GM19043 (cell line): ENCODE data around the gene INSM1.

ENCODE experiments used
- ATAC-seq: cut with Tn5 transposase; IDR thresholded peaks from one replicate; pipeline ENCODE4 v1.9.1; 2021; ENCODE audit warnings: low read depth; ENCODE audit not compliant: unreplicated experiment

INSM1 gene

DNA sequence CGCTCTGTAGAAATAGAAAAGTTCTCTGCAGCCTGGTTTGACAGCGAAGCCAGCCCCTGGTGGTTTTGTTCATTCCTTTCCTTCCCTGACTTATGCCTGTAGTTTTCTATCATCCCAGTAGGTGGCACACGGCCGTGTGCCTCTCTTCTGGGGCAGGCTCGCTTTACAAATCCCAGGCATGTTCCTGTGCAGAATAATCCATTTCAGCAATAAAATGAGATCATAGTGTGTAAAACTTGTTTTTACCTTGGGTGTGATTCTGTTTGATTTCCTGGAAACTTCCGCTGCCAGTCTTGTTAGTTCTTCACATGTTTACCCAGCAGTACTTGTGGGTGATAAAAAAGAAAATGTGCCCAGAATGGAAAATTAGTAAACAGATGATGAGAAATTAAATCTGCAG is 7.4 kb upstream of the INSM1 start:
- no peak for ATAC-seq

DNA sequence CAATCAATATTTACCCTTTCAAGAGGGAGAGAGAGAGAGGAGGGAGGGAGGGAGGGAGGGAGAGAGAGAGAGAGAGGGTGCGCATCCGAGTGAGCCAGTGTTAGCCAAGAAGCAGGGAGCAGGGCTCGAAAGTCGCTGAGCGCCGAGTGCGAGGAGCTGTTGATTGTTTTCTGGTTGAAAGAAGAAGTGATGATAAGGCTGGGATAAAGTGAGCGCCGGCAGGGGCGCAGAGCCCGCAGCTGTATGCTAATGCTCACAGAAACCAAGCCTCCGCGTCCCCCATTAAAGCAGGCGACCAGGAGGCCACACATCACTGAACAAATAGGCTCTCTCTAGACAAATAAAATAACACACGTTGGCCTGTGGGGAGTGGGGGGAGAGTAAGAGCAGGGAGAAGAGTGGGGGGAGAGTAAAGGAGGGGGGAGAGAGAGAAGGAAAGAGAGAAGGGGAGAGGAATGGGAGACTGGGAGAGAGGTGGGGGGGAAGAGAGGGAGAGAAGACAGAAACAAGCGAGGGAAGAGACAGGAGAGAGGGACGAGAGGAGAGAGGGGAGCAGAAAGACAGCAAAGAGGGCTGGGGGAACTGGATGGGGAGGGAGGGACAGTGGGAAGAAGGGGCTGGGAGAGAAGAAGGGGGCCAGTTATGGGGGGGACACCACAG is 5.0 kb upstream of the INSM1 start:
- no peak for ATAC-seq

DNA sequence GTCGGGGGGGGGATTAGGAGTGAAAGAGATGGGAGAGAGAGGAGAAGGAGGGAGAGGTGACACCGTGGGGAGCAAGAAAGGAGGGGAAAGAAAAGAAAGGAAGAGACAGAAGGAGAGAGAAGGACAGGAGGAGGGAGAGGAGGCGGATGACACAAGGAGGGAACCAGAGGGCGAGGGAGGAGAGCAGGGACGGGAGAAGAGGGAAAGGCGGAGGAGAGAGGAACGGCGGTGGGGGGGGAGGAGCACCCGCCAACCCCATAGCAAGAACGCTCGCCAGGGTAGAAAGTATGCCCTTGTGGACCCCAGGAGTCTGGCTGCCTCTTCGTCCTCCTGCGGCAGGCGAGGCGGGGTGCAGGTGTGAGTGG is 4.5 kb upstream of the INSM1 start:
- ATAC-seq = no peak

DNA sequence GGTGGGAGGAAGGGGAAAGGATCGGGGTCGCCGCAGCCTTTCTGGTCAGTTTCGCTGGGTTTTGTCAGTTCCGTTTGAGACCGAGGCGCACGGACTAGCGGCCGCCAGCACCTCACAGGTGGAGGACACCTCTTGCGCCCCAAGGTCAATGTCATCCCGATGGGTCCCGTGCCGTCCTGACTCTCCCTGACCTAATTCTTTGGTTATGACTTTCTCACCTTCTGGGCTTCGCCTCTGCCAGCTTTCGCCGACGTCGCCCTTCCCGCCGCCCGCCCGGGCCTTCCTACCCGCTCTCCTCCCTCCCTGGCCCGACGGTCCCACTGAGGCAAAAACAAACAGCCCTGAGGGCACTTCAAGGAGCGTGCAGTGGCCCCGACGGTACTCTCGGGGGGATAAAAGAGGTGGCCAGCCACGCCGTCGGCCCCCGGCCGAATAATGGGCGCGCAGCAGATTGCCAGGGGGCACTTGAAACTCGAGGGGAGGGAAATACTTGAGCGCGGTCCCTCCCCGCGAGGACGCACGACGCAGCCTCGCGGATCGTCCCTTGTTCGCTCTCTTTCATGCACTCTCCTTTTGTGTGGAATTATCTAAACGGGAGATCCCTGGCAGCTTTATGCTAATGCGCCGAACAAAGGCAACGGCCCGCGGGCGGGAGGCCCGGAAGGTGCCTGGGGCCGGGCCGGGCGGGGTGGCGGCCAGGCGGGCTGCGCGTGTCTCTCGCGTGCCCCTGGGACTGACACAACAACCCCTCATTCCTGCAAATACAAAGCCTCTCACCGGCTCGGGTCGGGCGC is 3.9 kb upstream of the INSM1 start:
- no peak for ATAC-seq

DNA sequence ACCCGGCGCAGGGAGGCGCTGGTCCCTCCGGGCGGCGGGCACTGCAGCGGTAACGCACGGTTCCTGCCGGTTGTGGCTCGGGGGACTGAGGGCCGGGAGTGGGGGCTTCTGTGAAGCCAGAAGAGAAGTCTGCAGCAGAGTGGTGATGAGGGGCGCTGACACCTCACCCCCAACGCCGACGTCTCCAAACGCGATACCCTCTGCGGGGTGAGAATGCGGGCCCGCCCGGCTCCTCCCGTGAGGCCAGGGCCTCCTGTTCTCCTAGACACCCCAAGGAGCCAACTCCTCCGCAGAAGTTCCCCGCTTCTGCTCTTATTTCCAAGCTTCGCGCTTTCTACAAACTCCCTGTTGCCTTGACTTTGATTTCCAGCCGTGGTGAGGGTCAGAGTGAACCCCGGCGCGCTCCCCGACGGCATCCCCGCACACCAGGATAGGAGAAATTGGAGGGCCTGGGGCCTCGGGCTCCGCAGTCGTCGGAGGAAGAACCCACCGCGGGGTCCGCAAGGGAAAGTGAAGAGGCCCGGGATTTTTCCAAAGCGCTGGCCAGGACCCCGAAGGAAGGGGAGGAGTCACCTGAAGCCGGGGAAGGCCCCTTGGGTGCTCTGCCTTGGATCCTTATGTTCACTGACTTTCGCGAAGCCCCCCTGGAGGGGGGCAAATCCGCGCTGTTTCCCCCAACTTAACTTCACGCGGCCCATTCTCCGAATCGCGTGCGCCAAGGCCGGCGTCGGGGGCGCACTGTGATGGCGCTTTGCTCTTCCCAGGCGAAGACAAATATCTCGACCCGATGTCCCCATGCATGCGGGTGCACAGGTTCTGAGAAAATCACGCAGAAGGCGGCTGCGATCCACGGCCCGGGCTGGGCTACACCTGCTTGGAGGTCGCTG is 3.1 kb upstream of the INSM1 start:
- ATAC-seq = no peak

DNA sequence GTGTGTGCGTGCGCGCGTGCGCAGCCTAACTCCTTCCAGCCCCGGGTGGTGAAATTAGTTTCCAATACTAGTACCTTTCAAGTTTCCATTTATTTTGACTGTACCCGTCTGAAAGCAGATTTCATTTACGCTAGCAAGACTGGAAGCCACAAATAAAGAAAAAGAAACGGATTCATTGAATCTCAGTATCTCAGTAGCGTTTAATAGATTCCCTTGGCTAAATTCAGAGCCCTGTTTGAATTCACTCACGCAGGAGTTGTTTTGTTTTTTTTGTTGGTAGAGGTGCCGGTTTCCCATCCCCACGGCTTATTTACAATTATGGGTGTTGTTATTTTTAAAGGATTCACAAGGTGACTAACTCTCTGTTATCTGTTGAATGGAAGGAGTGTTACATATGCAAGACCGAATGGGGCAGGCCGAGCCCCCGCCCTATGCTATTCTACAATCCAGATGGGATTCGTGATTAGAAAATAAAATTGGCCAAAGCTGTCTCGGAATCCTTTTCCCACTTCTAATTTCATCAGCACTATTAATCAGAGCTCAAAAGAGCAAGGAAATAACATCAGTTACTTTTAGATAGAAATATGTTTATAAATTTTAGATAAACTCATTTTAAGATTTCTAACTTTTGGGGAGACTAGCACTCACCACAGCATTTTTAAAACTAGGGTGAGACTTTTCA is 2.3 kb upstream of the INSM1 start:
- no peak for ATAC-seq

DNA sequence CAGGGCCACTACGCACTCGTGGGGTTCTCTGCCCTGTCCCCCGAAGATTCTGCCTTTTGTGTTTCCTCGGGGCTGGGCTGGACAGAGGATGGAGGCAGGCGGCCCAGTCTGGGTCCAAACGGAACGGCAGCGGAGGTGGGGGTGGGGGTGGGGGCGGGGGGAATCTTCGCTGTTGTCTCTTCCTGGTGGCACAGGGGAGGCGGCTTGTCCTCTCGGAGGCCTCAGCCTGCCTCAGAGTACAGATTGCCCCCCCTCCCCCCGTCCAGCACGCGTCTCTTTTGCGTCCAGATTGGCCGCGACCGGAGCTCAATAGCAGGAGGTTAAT is 1.4 kb upstream of the INSM1 start:
- no peak for ATAC-seq

DNA sequence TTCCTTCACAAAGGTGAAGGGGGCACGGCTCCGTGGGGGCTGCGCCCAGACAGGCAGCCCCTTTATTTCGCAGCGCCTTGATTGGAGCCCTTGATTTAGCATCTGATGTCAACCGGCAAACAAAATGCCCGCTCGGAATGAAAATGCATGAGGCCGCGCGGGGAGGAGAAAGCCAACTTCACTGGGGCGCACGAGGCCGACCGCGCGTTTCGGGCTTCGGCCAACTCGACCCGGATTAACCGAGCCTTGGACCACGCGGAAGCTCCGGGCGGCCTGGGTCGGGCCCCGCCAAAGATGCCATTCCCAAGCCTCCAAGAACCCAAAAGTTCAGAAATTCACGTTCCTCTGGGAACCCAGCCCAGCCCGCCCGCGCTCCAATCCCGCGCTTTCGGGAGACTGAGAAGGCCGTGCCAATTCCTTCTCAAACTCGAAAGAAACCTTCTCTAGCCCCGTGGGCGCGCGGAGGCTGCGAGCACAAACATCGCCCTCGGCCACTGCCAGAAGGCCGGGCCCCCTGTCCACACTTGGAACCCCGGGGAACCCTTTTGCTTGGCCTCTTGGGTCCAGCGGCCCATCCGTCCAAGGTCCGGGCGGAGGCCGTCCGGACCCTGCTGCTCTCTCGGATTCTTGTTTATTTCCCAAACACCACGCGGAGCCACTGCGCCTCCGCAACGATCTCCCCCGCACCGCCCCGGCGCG is 879 bp upstream of the INSM1 start:
- no peak for ATAC-seq

DNA sequence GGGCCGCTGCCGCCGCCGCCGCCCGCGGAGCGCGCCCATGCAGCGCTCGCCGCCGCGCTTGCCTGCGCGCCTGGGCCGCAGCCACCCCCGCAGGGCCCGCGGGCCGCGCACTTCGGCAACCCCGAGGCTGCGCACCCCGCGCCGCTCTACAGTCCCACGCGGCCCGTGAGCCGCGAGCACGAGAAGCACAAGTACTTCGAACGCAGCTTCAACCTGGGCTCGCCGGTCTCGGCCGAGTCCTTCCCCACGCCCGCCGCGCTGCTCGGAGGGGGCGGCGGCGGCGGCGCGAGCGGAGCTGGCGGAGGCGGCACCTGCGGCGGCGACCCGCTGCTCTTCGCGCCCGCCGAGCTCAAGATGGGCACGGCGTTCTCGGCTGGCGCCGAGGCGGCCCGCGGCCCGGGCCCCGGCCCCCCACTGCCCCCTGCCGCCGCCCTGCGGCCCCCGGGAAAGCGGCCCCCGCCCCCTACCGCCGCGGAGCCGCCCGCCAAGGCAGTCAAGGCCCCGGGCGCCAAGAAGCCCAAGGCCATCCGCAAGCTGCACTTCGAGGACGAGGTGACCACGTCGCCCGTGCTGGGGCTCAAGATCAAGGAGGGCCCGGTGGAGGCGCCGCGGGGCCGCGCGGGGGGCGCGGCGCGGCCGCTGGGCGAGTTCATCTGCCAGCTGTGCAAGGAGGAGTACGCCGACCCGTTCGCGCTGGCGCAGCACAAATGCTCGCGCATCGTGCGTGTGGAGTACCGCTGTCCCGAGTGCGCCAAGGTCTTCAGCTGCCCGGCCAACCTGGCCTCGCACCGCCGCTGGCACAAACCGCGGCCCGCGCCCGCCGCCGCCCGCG is 730 bp downstream of the INSM1 start:
- no peak for ATAC-seq

DNA sequence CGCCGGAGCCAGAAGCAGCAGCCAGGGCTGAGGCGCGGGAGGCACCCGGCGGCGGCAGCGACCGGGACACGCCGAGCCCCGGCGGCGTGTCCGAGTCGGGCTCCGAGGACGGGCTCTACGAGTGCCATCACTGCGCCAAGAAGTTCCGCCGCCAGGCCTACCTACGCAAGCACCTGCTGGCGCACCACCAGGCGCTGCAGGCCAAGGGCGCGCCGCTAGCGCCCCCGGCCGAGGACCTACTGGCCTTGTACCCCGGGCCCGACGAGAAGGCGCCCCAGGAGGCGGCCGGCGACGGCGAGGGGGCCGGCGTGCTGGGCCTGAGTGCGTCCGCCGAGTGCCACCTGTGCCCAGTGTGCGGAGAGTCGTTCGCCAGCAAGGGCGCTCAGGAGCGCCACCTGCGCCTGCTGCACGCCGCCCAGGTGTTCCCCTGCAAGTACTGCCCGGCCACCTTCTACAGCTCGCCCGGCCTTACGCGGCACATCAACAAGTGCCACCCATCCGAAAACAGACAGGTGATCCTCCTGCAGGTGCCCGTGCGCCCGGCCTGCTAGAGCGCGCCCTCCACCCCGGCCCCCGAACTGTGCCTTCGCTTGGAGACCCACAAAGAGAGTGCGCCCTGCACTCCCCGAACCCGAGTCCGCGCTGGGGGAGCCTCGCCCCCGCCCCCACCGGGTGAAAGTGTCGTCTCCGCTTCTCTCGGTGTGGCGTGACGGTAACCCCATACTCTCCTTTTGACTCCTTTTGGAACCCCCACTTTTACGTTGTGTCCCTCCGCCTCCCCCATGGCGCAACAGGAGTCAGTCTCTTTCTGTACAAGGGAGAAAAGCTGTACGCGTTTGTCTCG is 1.6 kb downstream of the INSM1 start:
- no peak for ATAC-seq

DNA sequence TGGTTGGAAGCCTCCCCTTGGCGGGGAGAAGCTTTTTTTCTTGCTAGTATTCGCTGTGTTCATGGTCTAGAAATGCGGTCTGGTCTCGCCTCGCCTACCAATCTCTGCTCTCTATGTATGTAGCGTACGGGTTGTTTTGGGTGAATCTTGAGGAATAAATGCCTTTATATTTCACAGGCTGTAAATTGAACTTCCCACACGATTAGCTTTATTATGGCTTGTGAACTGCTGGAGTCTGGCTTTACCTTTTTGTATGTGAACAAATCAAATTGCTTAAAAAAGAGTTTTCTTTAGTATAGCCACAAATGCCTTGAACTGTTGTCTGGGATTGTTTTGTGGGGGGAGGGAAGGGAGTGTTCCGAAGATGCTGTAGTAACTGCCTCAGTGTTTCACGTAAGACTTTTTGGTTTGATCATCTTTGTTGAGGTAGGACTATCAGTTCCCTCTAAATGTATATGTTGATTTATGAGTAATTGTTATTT is 2.2 kb downstream of the INSM1 start:
- ATAC-seq = no peak

DNA sequence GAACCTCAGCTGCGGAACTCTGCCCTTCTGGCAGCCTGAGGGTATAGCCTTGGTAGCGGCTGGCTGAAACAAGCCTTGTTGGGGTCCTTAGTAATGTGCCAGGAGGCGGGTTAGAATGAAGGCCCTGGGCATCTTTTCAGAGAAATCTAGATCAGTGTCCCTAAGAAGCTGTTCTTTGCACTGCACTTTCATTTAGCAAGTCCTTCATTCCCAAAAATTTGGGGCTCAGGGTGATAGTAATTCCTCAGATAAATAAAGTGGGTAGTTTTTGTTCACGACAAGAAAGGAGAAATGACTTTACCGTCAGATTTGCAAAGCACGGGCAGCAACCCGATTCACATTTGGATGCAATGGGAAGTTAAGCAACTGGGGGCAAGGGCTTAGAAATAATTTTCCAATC is 3.2 kb downstream of the INSM1 start:
- no peak for ATAC-seq

DNA sequence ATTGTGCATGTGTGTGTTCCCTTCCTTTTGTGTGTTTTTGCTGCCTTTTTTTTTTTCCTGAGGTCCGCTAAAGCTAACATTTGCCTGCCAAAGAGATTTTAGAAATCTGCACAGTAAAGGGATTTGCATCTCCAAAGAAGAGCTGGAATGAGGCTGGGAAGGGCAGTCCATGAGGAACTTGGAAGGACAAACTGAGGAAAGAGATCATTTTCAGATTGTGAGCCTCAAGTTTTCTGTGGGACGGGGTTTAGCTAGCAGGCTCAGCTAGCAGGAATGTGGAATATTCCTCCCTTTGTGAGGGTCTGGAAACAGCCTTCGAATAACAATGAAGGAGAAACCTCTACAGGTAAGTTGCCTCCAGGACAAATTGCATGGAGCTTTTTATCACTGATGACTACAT is 3.8 kb downstream of the INSM1 start:
- no peak for ATAC-seq

DNA sequence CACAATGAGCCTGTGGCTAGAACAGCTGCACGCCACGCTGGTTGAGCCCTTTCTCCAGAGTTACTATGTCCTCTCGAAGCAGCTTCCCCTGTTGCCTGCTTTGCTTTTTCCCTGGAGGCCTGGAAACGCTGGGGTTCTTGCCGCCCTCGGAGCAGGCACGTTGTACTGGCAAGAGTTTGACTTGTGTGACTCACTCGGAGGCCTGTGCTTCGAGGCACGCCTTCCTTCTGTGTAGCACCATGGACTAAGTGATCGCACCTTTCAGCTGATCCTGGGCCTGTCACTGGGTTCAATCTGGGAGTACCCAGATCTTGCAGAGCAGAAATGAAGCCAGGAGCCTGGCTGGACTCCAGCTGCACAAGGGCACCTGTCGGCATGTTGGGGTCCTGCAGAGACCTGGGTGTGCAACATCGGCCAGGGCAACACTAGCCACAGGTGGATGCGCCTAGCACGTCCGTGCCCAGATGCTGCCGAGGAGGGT is 5.2 kb downstream of the INSM1 start:
- no peak for ATAC-seq

DNA sequence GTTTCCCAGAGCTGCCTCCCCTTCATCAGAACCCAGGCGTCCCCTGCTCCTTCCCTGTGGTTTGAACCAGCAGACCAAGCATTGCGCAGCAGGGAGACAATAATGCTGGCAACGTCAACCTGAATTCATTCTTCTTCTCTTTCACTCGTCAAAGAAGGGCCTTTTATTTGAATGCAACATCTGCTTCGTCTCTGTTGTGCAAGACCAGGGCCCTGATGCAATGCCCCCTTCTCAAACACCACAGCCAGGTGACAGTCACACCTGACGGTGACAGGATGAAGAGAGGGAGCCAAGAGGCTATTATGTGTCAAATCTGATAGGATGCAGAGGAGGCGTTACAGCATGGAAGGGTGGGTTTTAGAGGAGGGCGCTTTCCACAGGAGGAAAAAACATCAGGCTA is 8.0 kb downstream of the INSM1 start:
- no peak for ATAC-seq

DNA sequence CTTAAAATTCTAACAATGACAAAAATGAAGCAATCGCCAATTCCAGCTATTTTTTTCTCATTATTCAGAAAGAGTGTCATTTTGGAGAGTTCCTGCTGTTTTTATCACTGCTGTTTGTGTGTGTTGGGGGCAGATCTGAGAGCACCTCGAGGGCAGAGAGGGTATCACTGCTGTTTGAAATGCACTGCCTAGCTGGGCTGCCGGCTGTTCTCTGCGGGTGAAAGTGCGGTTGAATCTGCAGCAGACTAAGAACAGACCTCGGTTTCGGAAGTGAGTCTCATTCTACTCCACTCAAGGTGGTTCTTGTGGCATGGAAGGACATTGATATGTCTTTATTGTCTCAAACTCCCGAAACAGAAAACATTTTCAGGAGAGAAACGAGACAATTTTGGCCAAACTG is 18.3 kb downstream of the INSM1 start:
- ATAC-seq = no peak

DNA sequence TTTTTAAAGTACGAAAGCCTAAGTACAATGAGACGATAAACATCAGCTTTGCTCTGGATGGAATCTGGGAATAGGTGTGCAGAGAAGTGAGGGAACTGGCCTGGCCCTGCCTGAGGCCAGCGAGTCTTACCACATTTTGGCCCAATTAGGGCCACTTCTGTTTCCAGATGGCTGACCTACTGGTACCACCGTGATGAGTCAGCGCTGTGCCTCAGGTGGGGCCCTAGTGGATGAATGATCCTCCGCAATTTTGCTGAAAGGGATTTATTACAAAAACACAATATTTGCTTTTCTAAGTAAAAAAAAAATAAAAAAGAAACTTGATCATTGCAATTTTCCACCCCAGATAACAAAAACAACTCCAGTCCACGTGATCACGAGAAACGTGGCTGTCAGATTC is 22.5 kb downstream of the INSM1 start:
- ATAC-seq = no peak

DNA sequence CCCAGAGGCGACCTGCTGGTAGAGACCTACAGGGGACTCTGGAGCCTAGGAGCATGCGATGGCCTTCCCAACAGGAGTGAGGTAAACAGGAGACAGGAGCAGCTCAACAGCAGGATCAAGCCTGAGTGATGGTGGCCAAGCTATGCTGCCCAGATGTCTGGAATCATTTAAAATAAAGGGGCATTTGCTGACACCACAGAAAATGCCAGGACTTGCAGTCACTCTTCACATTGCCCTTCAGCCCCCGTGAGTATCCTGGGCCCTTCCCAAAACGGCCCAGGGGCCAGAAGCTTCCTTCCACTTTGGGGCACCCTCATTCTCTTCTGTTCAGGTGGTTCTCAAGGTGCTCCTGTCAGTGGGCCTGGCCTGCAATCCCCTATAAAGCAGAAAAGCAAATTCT is 23.2 kb downstream of the INSM1 start:
- no peak for ATAC-seq
